Skeletal muscle tissue (tissue), 4 donors: ENCODE results near the gene HAGH. TPM values are rescaled to one million over a fixed set of nuclear protein-coding genes. Genes with fewer than 3 reads are reported as not detected.

Experiments used
- H3K27ac ChIP-seq: one replicate; pipeline ENCODE4 v1.7.0; 2013; ENCODE audit warnings: mild to moderate bottlenecking, low read depth, low read length, inconsistent platforms
- H3K27me3 ChIP-seq, 3 donors: one replicate each; pipeline ENCODE4 v1.7.0; 2013; ENCODE audit warnings: low read length in 3 of 3; ENCODE audit not compliant: control insufficient read depth in 3 of 3, insufficient read depth in 3 of 3
- H3K36me3 ChIP-seq, 3 donors: one replicate each; pipeline ENCODE4 v1.7.0; 2013; ENCODE audit warnings: low read length in 3 of 3; ENCODE audit not compliant: control insufficient read depth in 3 of 3, insufficient read depth in 3 of 3
- H3K4me1 ChIP-seq, 3 donors: one replicate each; pipeline ENCODE4 v1.7.0; 2013; ENCODE audit warnings: low read length in 3 of 3, mild to moderate bottlenecking in 3 of 3; ENCODE audit not compliant: control insufficient read depth in 3 of 3, insufficient read depth in 3 of 3
- H3K4me3 ChIP-seq, 3 donors: one replicate each; pipeline ENCODE4 v1.7.0; 2013; ENCODE audit warnings: low read length in 3 of 3
- H3K9ac ChIP-seq, 3 donors: one replicate each; pipeline ENCODE4 v1.7.0; 2013; ENCODE audit warnings: low read length in 3 of 3, mild to moderate bottlenecking in 3 of 3, moderate library complexity in 2 of 3, low read depth in 1 of 3
- H3K9me3 ChIP-seq, 3 donors: one replicate each; pipeline ENCODE4 v1.7.0; 2013; ENCODE audit warnings: low read length in 3 of 3; ENCODE audit not compliant: control insufficient read depth in 3 of 3
- total RNA-seq: library from RNA; depleted of rRNA; stranded (reverse); fragments of >200 nt; gene quantifications from one replicate; pipeline ENCODE4 v1.2.3, GENCODE V29; 2014
- donor health status: Osteomylitis.

The HAGH gene
- total RNA-seq, 1 donor from 2014 or later: 42.3 TPM

DNA sequence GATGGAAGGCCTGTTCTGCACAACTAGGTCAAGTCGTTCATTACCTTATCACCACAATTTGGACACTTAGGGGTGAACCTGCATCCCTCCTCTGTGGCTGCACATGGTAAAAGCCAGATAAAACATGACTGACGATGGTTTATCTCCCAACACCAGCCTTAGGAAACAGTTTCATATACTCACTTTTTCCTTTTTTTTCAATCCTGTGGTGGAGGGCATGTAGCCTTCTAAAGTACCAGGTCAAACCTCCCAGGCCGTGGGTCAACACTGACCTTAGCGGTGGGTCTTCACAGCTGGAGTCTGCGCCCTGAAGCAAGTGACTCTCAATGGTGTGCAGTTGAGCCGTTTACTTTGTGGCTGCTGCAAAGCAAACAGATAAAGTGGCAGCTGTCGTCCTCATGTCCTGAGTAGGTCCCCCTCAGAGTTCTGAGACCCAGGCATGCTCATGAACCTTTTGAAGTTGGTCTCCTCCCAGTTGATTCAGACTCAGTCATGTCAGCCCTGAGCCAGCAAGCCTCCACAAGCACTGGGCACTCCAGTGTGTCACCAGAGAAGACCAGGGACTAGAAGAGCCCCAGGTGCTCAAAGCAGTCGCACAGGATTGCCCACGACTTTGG, 6.3 kb upstream of the HAGH start:
- H3K9ac ChIP-seq: no peak overlapping the region
- no peak overlapping the region for H3K27ac ChIP-seq
- H3K4me3 ChIP-seq: no peak overlapping the region
- peaks cover 4 to 13% (median 11%) of the 10 kb centered on the region in 3 donors for H3K36me3 ChIP-seq
- no peaks in the 10 kb centered on the region for H3K9me3 ChIP-seq
- H3K27me3 ChIP-seq: no peaks in the 10 kb centered on the region
- H3K4me1 ChIP-seq: peaks cover 17 to 22% (median 21%) of the 10 kb centered on the region in 3 donors

GRCh38 chr16:1831186-1832075, 4.8 kb upstream of the HAGH start:
- Histone ChIP-seq H3K9me3 (no peaks in the 10 kb centered on the region), H3K4me3 (no peak overlapping the region), H3K27ac (no peak overlapping the region), H3K4me1 (peaks cover 24 to 32% (median 29%) of the 10 kb centered on the region in 3 donors), H3K9ac (no peak overlapping the region), H3K36me3 (peaks cover 6 to 13% (median 11%) of the 10 kb centered on the region in 3 donors), H3K27me3 (no peaks in the 10 kb centered on the region)

- peaks cover 6 to 13% (median 11%) of the 10 kb centered on the region in 3 donors for H3K36me3 ChIP-seq
- H3K27me3 ChIP-seq: no peaks in the 10 kb centered on the region
- no peak overlapping the region for H3K9ac ChIP-seq
- H3K4me1 ChIP-seq: peaks cover 31 to 39% (median 36%) of the 10 kb centered on the region in 3 donors
- H3K27ac ChIP-seq: no peak overlapping the region
- H3K4me3 ChIP-seq: no peak overlapping the region
- no peaks in the 10 kb centered on the region for H3K9me3 ChIP-seq
Observed at GRCh38 chr16:1830213-1830612, 3.6 kb upstream of the HAGH start.

GRCh38 chr16:1828645-1829410, 2.2 kb upstream of the HAGH start:
- Histone ChIP-seq H3K36me3 (peaks cover 6 to 13% (median 11%) of the 10 kb centered on the region in 3 donors), H3K27ac (no peak overlapping the region), H3K27me3 (no peaks in the 10 kb centered on the region), H3K4me3 (peak overlapping the region; percentile 12 to 100 (median 94)), H3K4me1 (peaks cover 43 to 53% (median 44%) of the 10 kb centered on the region in 3 donors), H3K9ac (peak overlapping the region in 1 of 3 donors; percentile 43), H3K9me3 (no peaks in the 10 kb centered on the region)

- H3K4me3 ChIP-seq: peak overlapping the region; percentile 80 to 100 (median 95)
- no peaks in the 10 kb centered on the region for H3K27me3 ChIP-seq
- peaks cover 44 to 57% (median 47%) of the 10 kb centered on the region in 3 donors for H3K4me1 ChIP-seq
- H3K36me3 ChIP-seq: peaks cover 20 to 26% (median 24%) of the 10 kb centered on the region in 3 donors
- H3K9ac ChIP-seq: peak overlapping the region; percentile 76 to 93 (median 84)
- H3K27ac ChIP-seq: peak overlapping the region; percentile 45
- no peaks in the 10 kb centered on the region for H3K9me3 ChIP-seq
Observed at GRCh38 chr16:1825864-1826690, 548 bp downstream of the HAGH start.

DNA sequence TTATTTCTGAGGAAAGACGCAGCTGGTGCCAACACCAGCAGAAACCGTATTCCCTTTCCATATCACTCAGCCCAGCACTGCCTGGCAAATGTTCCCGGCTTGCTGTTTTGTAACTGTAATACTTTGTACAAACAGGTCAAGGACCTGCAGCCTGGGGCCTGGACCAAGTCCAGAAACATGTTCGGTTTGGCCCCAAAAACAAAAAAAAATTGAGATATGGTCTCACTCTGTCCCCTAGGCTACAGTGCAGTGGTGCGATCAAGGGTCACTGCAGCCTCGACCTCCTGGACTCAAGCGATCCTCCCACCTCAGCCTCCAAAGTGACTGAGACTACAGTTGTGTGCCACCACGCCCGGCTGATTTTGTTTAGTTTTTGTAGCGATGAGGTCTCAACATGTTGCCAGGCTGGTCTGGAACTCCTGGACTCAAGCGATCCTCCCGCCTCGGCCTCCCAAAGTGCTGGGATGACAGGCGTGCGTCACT, 1.2 kb downstream of the HAGH start:
- Histone ChIP-seq H3K27ac (peak overlapping the region; percentile 45), H3K9ac (peak overlapping the region; percentile 76 to 93 (median 84)), H3K36me3 (peaks cover 26 to 32% (median 26%) of the 10 kb centered on the region in 3 donors), H3K9me3 (no peaks in the 10 kb centered on the region), H3K4me3 (peak overlapping the region; percentile 80 to 100 (median 95)), H3K4me1 (peaks cover 44 to 56% (median 46%) of the 10 kb centered on the region in 3 donors), H3K27me3 (no peaks in the 10 kb centered on the region)

GRCh38 chr16:1823821-1824220, 2.8 kb downstream of the HAGH start:
- H3K9me3 ChIP-seq: no peaks in the 10 kb centered on the region
- H3K4me3 ChIP-seq: no peak overlapping the region
- peaks cover 32 to 42% (median 34%) of the 10 kb centered on the region in 3 donors for H3K4me1 ChIP-seq
- H3K9ac ChIP-seq: peak overlapping the region; percentile 53 to 68 (median 57)
- H3K36me3 ChIP-seq: peaks cover 27 to 35% (median 29%) of the 10 kb centered on the region in 3 donors
- no peaks in the 10 kb centered on the region for H3K27me3 ChIP-seq
- no peak overlapping the region for H3K27ac ChIP-seq

DNA sequence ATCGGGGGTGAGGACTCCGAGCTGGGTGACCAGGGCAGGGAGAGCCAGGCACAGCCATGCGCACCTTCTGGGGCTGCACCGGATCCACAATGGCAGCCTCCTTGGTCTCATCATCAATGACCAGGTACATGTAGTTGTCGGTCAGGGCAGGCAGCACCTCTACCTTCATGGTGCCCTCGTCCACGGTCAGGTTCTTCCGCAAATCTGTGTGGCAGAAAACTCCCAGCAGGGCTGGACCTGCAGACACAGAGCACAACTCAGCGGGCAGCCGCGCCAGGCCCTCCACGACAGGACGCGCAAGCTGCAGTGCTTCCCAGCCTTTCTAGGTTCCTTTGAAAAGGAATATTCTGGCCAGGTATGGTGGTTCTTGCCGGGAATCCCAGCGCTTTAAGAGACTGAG, 3.8 kb downstream of the HAGH start:
- H3K4me1 ChIP-seq: peaks cover 24 to 34% (median 26%) of the 10 kb centered on the region in 3 donors
- no peaks in the 10 kb centered on the region for H3K27me3 ChIP-seq
- no peak overlapping the region for H3K27ac ChIP-seq
- H3K9ac ChIP-seq: no peak overlapping the region
- H3K36me3 ChIP-seq: peaks cover 32 to 43% (median 35%) of the 10 kb centered on the region in 3 donors
- H3K9me3 ChIP-seq: no peaks in the 10 kb centered on the region
- no peak overlapping the region for H3K4me3 ChIP-seq
